HepG2 (cell line): ENCODE results near the gene INTS4. TPM values are rescaled to one million over a fixed set of nuclear protein-coding genes. Genes with fewer than 3 reads are reported as not detected.
"Not testable (repeated sequence)": the region's sequence is repeated elsewhere in the genome, so short reads cannot be mapped to it uniquely, and the experiment has no call there.

Source experiments
- ATAC-seq: fragments of 200-7000 bp; cut with Tn5 transposase; 3 replicates; pipeline ENCODE4 v1.9.1; 2020; ENCODE audit warnings: mild to moderate bottlenecking, moderate library complexity
- BruUV-seq: library from RNA; stranded (reverse); fragments of 400-500 nt; replicated peaks from 2 replicates; lab custom pipeline; 2021; lab: Mats Ljungman, UMichigan
- CTCF ChIA-PET: fragments of 300-600 bp; formaldehyde crosslinking; extraction: SDS; loops from one replicate; lab custom pipeline; 2021; ENCODE audit warnings: low total read pairs, inconsistent platforms, low intra/inter-chr PET ratio; lab: Yijun Ruan, JAX
- POLR2A ChIA-PET: fragments of 350-600 bp; sonication (Branson Sonifier 250); formaldehyde crosslinking; loops from one replicate; lab custom pipeline; 2020; ENCODE audit warnings: antibody characterized with exemption, inconsistent platforms; lab: Yijun Ruan, JAX
- DNase-seq: peaks from one replicate; pipeline ENCODE4 v3.0.0-alpha.2; 2015; ENCODE audit warnings: low spot score
- FAIRE-seq: peaks from 3 replicates; lab custom pipeline; 2011; peaks lifted over from hg19 to GRCh38; lab: Jason Lieb, UNC
- H2AFZ ChIP-seq: one replicate; pipeline ENCODE4 v1.6.1; 2011; ENCODE audit warnings: low read length, inconsistent platforms
- H3K27ac ChIP-seq: fragments of 300-600 bp; 3 replicates; pipeline ENCODE4 v1.8.0; 2011; ENCODE audit warnings: mixed run types, mild to moderate bottlenecking, mixed read lengths, low read length, inconsistent platforms; ENCODE audit not compliant: insufficient read depth; ENCODE audit errors: extremely low read length
- H3K27me3 ChIP-seq, 2 experiments: fragments of 200-600 bp in 1 of 2; 2 replicates in 1 of 2; 3 replicates in 1 of 2; pipeline versions ENCODE4 v1.6.0 to v1.8.0; 2011; ENCODE audit warnings: low read length in 2 of 2, mild to moderate bottlenecking in 2 of 2, moderate library complexity in 2 of 2, inconsistent platforms in 1 of 2; ENCODE audit not compliant: insufficient read depth in 2 of 2, control insufficient read depth in 1 of 2
- H3K36me3 ChIP-seq, 2 experiments: fragments of 200-600 bp in 1 of 2; replicated peaks in 1 of 2; 2 replicates in 1 of 2; 3 replicates in 1 of 2; pipeline versions ENCODE4 v1.5.1 to v1.8.0; 2011; ENCODE audit warnings: low read length in 2 of 2, inconsistent platforms in 1 of 2; ENCODE audit not compliant: insufficient read depth in 2 of 2, control insufficient read depth in 1 of 2
- H3K4me1 ChIP-seq: 2 replicates; pipeline ENCODE4 v1.5.1; 2012; ENCODE audit warnings: low read length, inconsistent platforms; ENCODE audit not compliant: insufficient read depth
- H3K4me2 ChIP-seq: 2 replicates; pipeline ENCODE4 v1.6.0; 2011; ENCODE audit warnings: low read depth, low read length, inconsistent platforms
- H3K4me3 ChIP-seq, 3 experiments: fragments of 200-600 bp in 1 of 3; sonication (generic), shearing (Covaris generic) in 1 of 3; replicated peaks in 1 of 3; 2 replicates each; pipeline ENCODE4 v1.5.1; 2011 to 2016; ENCODE audit warnings: low read length in 3 of 3, inconsistent platforms in 2 of 3, low read depth in 2 of 3, mild to moderate bottlenecking in 2 of 3, control low read depth in 1 of 3, mixed read lengths in 1 of 3; ENCODE audit not compliant: insufficient read depth in 1 of 3
- H3K79me2 ChIP-seq: one replicate; pipeline ENCODE4 v1.6.1; 2011; ENCODE audit warnings: low read length, inconsistent platforms; ENCODE audit not compliant: insufficient read depth
- H3K9ac ChIP-seq: 2 replicates; pipeline ENCODE4 v1.6.0; 2011; ENCODE audit warnings: mild to moderate bottlenecking, low read depth, low read length, inconsistent platforms; ENCODE audit not compliant: insufficient read depth
- H3K9me3 ChIP-seq: 2 replicates; pipeline ENCODE4 v1.5.1; 2012; ENCODE audit warnings: mild to moderate bottlenecking, low read length
- H4K20me1 ChIP-seq: 2 replicates; pipeline ENCODE4 v1.6.0; 2011; ENCODE audit warnings: inconsistent platforms, mild to moderate bottlenecking, low read length, moderate library complexity; ENCODE audit not compliant: insufficient read depth
- FOSL1 ChIP-seq: sonication (generic); formaldehyde crosslinking; IDR thresholded peaks from 2 replicates; pipeline ENCODE4 v1.9.0; 2021; ENCODE audit warnings: missing genetic modification reagents, borderline replicate concordance
- ZFP36 ChIP-seq: fragments of 150-350 bp; IDR thresholded peaks from 2 replicates; pipeline ENCODE4 v1.6.1; 2018; ENCODE audit warnings: borderline replicate concordance, low read length, low read depth; ENCODE audit not compliant: partially characterized antibody
- ZKSCAN5 ChIP-seq: sonication (generic); formaldehyde crosslinking; IDR thresholded peaks from 2 replicates; pipeline ENCODE4 v1.5.1; 2020; ENCODE audit warnings: mild to moderate bottlenecking, missing genetic modification reagents
- ZNF768 ChIP-seq: sonication (generic); formaldehyde crosslinking; IDR thresholded peaks from 2 replicates; pipeline ENCODE4 v1.4.0; 2020; ENCODE audit warnings: missing genetic modification reagents
- WGBS: methylation state at CpG from one replicate; pipeline ENCODE4 v1.1.6; 2017; ENCODE audit warnings: low lambda C conversion rate; 5-methylcytosine and 5-hydroxymethylcytosine counted together
- in situ Hi-C: cut with HindIII; loops from 2 replicates; pipeline ENCODE4 v1.10.0; 2017; ENCODE audit warnings: low pct_unique_long_range_greater_than_20kb; ENCODE audit not compliant: extremely low pct_ligation_motif_present
- intact Hi-C: fragments of 100-400 bp; cut with micrococcal nuclease; formaldehyde crosslinking; loops from one replicate; pipeline ENCODE4 v1.10.0; 2022; ENCODE audit not compliant: unreplicated experiment
- polyA plus RNA-seq, 8 experiments: library from polyadenylated mRNA; depleted of rRNA in 3 of 8; stranded (reverse) in 7 of 8; unstranded in 1 of 8; fragments of >200 nt; fragmentation: Illumina TruSeq in 4 of 8; extraction: Trizol in 4 of 8; gene quantifications; 2 replicates each; pipeline versions ENCODE4 v1.2.1 to v1.2.3, GENCODE V29; 2011 to 2016; ENCODE audit warnings: low read depth in 4 of 8, missing spikeins in 1 of 8, mixed read lengths in 1 of 8; ENCODE audit not compliant: insufficient read depth in 1 of 8
- total RNA-seq, 5 experiments: library from RNA; depleted of rRNA; stranded (reverse); fragments of >200 nt; fragmentation: Illumina TruSeq; extraction: Trizol; gene quantifications; 2 replicates each; pipeline ENCODE4 v1.2.3, GENCODE V29; 2016; ENCODE audit warnings: low read depth in 1 of 5

Gene INTS4
- total and polyA plus RNA-seq, 2 of the 13 experiments (the other 11 are each of a cell fraction or from before 2014, with no cell fraction given) = 37.3 to 44.8 TPM

- H3K27me3 ChIP-seq, H3K4me3 ChIP-seq, H3K9ac ChIP-seq, CTCF ChIA-PET, H3K27ac ChIP-seq, H3K79me2 ChIP-seq, DNase-seq, ATAC-seq, H4K20me1 ChIP-seq, H3K36me3 ChIP-seq, intact Hi-C loops, POLR2A ChIA-PET, BruUV-seq, H2AFZ ChIP-seq, H3K4me2 ChIP-seq, H3K4me1 ChIP-seq, FAIRE-seq, in situ Hi-C loops: not testable (repeated sequence)
- 83% methylated on average over 10 of the region's 10 CpGs for WGBS
- H3K9me3 ChIP-seq = peaks cover 21% of the 10 kb centered on the region
Measured at GRCh38 chr11:77857906-77858457, 136.5 kb downstream of the INTS4 start.

- peaks cover 21% of the 10 kb centered on the region for H3K9me3 ChIP-seq
- H3K9ac ChIP-seq = no peak overlapping the region
- FAIRE-seq (no peak), DNase-seq (no peak), ATAC-seq (no peak)
- ChIA-PET CTCF (no interaction called here), POLR2A (no interaction called here)
- no peak for TF ChIP-seq FOSL1 (CRISPR knock-in tag)
- TF ChIP-seq ZKSCAN5 (CRISPR knock-in tag) = no peak
- no peak for TF ChIP-seq ZNF768 (CRISPR knock-in tag)
- TF ChIP-seq ZFP36 = peak; percentile 78
- WGBS = 100% methylated on average over 2 of the region's 2 CpGs
- in situ Hi-C loops = no loop called here
- no peaks in the 10 kb centered on the region for H3K79me2 ChIP-seq
- intact Hi-C loops = no loop called here
- BruUV-seq = no TSS peak
- no peak overlapping the region for H3K4me3 ChIP-seq
- peaks cover 6 to 13% of the 10 kb centered on the region in 2 experiments; a peak in 2 of 5 replicates for H3K36me3 ChIP-seq
- no peak overlapping the region for H2AFZ ChIP-seq
- no peak overlapping the region for H3K27ac ChIP-seq
- H3K4me2 ChIP-seq = no peak overlapping the region
- H3K27me3 ChIP-seq = no peaks in the 10 kb centered on the region
- H3K4me1 ChIP-seq = peaks cover 9% of the 10 kb centered on the region
- H4K20me1 ChIP-seq = no peaks in the 10 kb centered on the region
Measured at GRCh38 chr11:77854838-77855237, 139.6 kb downstream of the INTS4 start.
